Measurements from ENCODE around the gene HS3ST5.
"Not testable (repeated sequence)": the region's sequence is repeated elsewhere in the genome, so short reads cannot be mapped to it uniquely, and the experiment has no call there.

Gene HS3ST5

DNA sequence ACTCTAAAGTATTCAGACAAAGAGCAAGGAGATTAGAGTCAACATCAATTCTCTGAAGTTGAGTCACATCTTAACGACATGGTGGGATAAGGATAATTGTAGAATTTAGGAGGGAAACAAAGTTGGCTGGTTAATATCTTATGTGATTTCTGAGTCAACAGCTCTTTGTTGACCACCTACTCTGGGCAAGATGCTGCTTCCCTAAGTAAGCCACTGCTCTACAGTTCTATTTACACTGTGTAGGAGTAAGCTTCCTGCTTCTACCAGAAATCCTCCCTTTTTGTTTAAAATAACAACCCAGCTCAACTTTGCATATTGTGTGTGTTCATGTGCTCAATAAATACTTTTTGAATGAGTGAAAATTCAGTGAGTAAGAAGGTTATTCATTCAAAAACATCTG is 3.1 kb downstream of the HS3ST5 start:
- DNase-seq (ENCODE audit: low read depth in 1 of 2, low spot score in 1 of 2), result no peak

DNA sequence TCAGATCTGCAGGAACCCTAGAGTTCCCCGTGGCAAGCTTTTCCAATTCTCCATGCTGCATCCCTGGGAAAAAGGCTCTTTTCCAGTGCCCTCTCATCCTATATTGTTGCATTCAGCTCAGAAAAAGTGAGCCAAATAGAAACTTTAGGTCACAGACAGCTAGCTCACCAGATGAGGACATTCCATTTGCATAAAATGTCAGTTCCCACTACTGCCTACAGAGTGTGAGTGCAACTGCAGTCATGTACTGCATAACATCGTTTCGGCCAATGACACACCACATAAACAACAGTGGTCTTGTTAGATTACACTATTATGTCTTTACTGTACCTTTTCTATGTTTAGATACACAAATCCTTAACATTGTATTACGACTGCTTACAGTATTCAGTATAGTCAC is 8.6 kb downstream of the HS3ST5 start:
- DNase-seq (ENCODE audit: low read depth in 1 of 2, low spot score in 1 of 2), result no peak

DNA sequence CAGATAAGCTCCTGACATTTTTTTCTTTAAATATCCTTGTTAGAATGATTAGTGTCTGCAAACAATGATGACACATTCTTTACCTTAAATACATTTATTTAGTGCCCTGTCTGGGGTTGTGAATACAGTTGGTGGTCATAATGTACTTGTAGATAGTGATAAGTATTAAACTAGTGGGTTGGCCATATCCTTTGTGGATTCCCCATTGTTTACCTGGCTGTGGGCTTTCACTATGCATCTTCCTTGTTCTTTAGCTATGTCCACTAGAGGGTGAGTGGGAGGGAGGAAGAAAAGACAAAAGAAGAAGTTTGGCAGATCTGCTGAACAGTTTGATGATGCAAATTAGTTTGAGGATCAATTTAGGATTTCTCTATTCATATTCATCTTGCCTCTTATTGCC is 15.7 kb downstream of the HS3ST5 start:
- no peak for DNase-seq (ENCODE audit: low read depth in 1 of 2, low spot score in 1 of 2)

DNA sequence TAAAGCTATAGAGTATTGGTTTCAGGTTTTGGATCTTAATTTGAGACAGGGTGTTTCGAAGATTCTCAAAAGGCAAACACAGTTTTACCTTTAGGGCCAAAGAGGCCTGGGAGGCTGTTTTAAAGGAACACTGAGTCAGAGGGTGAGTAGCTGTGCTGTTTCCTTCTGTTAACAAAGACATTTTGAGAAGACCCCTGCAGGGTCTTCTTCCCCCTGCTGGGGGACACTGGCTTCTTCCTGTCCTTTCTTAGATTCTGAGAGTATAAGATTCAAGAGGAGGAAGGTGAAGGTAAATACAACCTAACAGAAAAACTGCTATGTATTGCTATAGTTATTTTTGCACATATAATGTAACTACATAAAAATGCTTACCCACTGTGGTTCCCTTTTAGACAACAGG is 19.0 kb downstream of the HS3ST5 start:
- no peak for DNase-seq (ENCODE audit: low read depth in 1 of 2, low spot score in 1 of 2)

DNA sequence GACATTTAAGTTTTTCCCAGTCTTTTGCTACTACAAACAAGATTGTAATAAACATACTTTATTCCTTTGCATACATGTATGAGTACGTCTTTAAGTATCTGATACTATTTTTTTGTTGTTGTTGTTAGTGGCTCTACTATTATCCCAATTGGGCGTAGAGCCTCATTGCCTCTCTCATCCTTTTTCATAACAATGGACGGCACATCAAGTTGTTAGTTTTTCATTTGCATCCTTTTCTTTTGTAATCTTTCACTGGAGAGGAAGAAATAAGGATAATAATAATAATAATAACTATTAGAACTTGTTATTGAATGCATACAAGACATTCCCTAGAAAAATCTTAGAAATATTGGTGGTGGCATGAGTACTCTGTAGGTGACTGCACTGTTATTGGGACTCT is 23.1 kb downstream of the HS3ST5 start:
- no peak for DNase-seq (ENCODE audit: low read depth in 1 of 2, low spot score in 1 of 2)

- DNase-seq (ENCODE audit: low read depth in 1 of 2, low spot score in 1 of 2), result no peak
Observed at GRCh38 chr6:114315831-114316595, 26.8 kb downstream of the HS3ST5 start.

- DNase-seq (ENCODE audit: low read depth in 1 of 2, low spot score in 1 of 2), result not testable (repeated sequence)
Observed at GRCh38 chr6:114313816-114314215, 29.0 kb downstream of the HS3ST5 start.

DNA sequence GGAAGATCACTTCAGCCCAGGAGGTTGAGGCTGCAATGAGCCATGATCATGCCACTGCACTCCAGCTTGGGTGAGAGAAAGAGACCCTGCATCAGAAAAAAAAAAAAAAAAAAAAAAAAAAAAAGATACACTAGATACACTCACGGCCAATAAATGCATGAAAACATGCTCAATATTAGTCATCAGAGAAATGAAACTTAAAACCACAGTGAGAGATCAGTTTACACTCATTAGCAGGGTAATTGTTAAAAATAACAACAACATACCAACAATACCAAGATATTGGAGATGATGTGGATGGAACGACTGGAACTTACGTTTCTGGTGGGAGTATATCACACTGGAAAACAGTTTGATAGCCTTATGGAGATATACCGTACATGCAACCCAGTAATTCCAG is 29.9 kb downstream of the HS3ST5 start:
- DNase-seq (ENCODE audit: low read depth in 1 of 2, low spot score in 1 of 2), result no peak

- no peak for DNase-seq (ENCODE audit: low read depth in 1 of 2, low spot score in 1 of 2)
Observed at GRCh38 chr6:114310053-114310452, 32.8 kb downstream of the HS3ST5 start.

GRCh38 chr6:114304304-114304887 is 38.4 kb downstream of the HS3ST5 start:
- no peak for DNase-seq (ENCODE audit: low read depth in 1 of 2, low spot score in 1 of 2)

- no peak for DNase-seq (ENCODE audit: low read depth in 1 of 2, low spot score in 1 of 2)
Observed at GRCh38 chr6:114301596-114302219, 41.1 kb downstream of the HS3ST5 start.

DNA sequence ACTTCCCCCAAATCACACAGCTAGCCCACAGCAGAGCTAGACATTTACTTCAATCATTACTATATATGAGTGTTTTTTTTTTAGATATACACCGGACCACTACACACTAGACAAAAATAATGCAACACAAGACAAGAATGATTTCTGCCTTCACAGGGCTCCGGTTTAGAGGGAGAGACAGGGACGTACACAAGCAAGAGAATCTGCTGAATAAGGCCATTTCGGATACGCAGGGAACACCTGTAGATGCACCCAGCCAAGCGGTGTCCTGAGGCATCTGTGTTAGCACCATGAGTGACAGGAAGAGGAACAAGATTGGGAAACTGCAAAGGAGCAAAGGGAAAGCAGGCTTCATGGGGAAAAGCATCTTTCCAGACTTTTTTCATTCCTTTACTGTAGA is 45.7 kb downstream of the HS3ST5 start:
- no peak for DNase-seq (ENCODE audit: low read depth in 1 of 2, low spot score in 1 of 2)

DNA sequence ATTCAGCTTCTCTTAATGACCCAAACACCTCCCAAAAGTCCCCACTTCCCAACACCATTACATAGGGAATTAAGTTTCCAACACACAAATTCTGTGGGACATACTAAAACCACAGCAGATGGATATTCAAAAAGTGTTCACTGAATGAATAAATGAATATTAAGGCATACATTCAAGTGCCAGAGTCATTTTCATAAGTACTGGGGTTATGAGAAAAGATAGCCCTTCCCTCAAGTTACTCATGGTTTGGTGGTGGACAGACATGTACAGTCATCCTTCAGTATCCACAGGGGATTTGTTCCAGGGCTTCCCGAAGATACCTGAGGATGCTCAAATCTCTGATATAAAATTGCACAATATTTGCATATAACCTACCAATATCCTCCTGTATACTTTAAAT is 50.4 kb downstream of the HS3ST5 start:
- no peak for DNase-seq (ENCODE audit: low read depth in 1 of 2, low spot score in 1 of 2)

DNA sequence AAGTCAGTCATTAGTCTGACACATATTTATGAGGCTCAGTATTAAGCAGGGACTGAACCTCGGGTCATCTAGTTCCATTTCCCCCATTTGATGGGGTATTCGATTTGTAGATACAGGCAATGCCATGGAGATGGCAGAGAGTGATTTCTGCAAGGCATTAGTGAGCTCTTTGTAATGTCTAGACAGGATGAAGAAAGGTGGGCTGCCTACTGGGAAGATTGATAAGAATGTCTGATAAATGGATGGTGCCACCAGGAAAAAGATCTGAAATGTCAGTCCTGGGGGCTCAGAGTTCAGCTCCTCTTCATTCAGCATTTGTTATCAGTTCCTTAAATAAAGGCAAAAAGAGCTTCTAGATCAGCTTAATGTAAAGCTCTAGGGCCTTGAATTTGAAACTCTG is 51.4 kb downstream of the HS3ST5 start:
- no peak for DNase-seq (ENCODE audit: low read depth in 1 of 2, low spot score in 1 of 2)

DNA sequence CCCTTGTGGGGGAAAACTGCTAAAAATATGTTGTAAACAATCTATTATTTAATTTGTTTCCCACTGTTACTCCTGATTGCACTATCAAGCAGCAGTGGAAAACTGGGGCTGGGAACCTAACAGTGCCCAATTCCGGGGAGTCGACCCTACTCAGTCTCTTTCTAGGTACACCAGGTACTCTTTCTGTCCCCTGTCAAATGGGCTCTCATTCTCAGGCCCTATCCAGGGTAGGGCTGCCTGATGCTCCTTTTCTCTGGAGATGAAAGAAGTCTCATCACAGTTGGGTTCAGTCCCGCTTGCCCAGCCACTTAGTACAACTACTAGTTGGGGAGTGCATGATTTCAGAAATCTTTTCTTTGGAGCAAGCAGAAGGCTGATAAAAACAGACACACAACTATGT is 52.0 kb downstream of the HS3ST5 start:
- DNase-seq (ENCODE audit: low read depth in 1 of 2, low spot score in 1 of 2), result no peak

- DNase-seq (ENCODE audit: low read depth in 1 of 2, low spot score in 1 of 2), result no peak
Observed at GRCh38 chr6:114288701-114289495, 53.9 kb downstream of the HS3ST5 start.

- no peak for DNase-seq (ENCODE audit: low read depth in 1 of 2, low spot score in 1 of 2)
Observed at GRCh38 chr6:114287461-114287860, 55.4 kb downstream of the HS3ST5 start.

DNA sequence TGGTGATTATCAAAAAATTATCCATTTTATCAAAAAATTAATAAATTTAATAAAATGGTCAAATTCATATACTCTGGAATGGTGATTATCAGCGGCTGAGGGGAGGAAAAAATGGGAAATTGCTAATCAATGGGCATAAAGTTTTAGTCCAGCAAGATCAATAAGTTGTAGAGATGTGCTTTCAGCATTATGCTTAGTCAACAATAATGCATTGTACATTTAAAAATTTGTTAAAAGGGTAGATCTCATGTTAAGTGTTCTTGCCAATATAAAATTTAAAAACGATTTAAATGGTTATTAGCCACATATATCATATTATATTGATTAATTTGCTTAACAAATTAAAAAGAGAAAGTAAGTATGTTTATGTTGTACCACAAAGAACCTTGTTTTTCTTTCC is 56.6 kb downstream of the HS3ST5 start:
- no peak for DNase-seq (ENCODE audit: low read depth in 1 of 2, low spot score in 1 of 2)

GRCh38 chr6:114284281-114284680 is 58.5 kb downstream of the HS3ST5 start:
- no peak for DNase-seq (ENCODE audit: low read depth in 1 of 2, low spot score in 1 of 2)

DNA sequence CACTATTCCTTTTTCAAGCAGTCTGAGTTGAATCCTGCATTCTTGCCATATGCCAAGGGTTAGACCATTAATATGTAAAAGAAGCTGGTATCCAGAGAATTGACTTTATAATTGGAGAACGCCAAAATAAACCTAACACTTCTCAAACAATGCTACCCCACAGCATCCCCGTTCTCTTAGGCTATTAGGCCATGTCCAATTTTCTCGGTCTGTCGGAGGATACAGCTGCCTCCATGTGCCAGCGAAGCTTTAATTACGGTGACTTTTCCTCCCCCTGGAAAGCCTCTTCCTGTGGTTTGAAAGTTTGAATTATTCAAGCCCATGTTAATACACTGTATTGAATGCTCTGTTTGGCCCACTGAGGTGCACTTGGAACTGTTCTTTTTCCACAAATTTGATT is 60.5 kb downstream of the HS3ST5 start:
- no peak for DNase-seq (ENCODE audit: low read depth in 1 of 2, low spot score in 1 of 2)

- DNase-seq (ENCODE audit: low read depth in 1 of 2, low spot score in 1 of 2), result no peak
Observed at GRCh38 chr6:114281496-114281895, 61.3 kb downstream of the HS3ST5 start.
